Fibroblast of skin of right quadriceps (primary cell): ENCODE data around the gene VARS1.
"Not testable (repeated sequence)": the region's sequence is repeated elsewhere in the genome, so short reads cannot be mapped to it uniquely, and the experiment has no call there.

Experiments used
- DNase-seq: peaks from one replicate; pipeline ENCODE4 v3.0.0-alpha.2; 2013

The VARS1 gene

GRCh38 chr6:31795616-31796298 lies at the start of gene VARS1:
Gene VARS1 (minus strand): TSS chr6:31795752. CDS start chr6:31795217, 535 bp downstream.
- peak; percentile 88 for DNase-seq

DNA sequence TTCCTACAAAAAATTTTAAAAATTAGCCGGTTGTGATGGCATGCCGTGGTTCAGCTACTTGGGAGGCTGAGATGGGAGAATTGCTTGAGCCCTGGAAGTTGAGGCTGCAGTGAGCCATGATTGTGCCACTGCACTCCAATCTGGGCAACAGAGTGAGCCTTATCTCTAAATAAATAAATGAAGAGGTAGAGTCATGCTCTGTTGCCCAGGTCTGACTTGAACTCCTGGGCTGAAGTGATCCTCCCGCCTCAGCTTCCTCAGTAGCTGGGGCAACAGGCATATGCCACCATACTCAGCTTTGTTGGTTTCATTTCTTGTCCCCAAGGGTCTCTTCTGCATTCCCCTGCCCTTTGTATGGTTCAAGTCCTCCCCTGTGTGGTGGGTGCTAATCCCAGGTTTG lies 49.0 kb upstream of the VARS1 start:
- DNase-seq: no peak

- no peak for DNase-seq
Observed at GRCh38 chr6:31842053-31842452, 46.5 kb upstream of the VARS1 start.

DNA sequence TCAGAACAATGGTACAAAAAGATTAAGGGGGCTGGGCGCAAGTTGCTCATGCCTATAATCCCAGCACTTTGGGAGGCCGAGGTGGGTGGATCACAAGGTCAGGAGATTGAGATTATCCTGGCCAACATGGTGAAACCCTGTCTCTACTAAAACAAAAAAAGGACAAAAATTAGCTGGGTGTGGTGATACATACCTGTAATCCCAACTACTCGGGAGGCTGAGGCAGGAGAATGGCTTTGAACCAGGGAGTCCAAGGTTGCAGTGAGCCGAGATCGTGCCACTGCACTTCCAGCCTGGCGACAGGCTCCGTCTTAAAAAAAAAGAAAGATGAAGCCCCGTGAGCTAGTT lies 44.2 kb upstream of the VARS1 start:
- not testable (repeated sequence) for DNase-seq

GRCh38 chr6:31838968-31839367 lies 43.4 kb upstream of the VARS1 start:
- no peak for DNase-seq

DNA sequence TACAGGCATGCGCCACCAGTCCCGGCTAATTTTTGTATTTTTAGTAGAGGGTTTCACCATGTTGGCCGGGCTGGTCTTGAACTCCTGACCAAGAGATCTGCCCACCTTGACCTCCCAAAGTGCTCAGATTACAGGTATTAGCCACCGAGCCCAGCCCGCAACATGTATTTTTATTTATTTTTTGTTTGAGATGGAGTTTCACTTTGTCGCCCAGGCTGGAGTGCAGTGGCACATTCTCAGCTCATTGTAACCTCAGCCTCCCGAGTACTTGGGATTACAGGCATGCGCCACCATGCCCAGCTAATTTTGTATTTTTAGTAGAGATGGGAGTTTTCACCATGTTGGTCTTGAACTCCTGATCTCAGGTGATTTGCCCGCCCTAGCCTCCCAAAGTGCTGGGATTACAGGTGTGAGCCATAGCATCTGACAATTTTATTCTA lies 42.6 kb upstream of the VARS1 start:
- DNase-seq: not testable (repeated sequence)

DNA sequence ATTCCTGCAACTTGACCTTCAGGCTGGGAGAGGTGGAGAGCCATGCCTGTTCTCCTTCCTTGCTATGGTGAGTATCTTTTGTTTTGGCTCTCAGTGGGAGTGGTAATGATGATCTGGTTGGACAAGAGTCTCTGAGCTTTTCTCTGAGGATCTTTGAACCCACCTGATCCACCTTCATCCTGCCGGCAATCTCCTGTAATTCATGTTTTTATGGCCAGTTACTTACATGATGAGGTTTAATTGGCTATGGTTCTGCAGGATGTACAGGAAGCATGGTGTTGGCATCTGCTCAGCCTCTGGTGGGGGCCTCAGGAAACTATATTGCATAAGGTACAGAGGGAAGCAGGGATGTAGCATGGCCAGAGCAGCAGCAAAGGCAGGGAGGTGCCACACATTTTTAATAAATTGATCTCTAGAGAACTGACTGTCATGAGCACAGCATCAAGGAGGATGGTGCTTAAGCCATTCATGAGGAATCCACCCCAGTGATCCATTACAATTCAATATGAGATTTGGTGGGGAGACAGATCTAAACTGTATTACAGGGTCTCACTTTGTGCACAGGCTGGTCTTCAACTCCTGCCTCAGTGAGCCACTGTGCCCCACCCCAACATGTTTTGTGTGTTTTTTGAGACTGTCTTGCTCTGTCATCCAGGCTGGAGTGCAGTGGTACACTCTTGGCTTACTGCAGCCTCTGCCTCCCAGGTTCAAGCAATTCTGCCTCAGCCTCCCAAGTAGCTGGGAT lies 42.0 kb upstream of the VARS1 start:
- no peak for DNase-seq

DNA sequence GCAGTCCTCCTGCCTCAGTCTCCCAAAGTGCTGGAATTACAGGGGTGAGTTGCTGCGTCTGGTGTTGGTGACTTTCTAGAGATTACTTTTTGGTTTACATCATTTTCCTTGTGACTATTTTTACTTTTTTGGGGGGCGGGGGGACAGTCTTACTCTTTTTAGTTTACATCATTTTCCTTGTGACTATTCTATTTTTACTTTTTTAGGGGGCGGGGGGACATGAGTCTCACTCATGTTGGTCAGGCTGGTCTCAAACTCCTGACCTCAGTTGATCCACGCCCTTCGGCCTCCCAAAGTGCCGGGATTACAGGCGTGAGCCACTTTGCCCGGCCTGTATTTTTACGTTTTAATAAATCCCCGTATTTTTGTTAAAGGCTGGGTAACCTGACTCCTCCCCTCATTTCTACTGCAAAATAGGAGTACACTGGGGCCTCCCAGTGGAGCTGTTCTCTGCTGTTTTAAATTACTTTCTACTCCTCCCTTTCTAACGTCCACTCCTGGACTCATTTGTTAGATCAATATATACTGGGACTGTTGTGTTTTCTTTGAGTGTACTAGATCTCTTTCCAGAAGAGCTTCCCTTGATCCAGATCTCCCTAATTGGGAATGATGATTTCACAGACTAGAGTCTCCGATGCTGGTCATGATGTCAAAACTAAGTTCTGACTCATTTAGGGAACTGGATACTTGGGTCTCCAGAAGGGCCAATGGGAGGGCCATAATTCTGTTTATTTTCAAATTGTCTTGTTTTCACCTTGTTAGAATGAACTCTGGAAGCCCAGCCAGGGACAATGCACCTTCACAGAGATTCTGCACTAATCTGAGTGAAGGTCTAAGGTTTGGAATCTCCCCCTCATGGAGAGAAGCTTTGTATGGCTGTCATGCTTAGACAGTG lies 41.2 kb upstream of the VARS1 start:
- DNase-seq: no peak

GRCh38 chr6:31836047-31836473 lies 40.5 kb upstream of the VARS1 start:
- no peak for DNase-seq

DNA sequence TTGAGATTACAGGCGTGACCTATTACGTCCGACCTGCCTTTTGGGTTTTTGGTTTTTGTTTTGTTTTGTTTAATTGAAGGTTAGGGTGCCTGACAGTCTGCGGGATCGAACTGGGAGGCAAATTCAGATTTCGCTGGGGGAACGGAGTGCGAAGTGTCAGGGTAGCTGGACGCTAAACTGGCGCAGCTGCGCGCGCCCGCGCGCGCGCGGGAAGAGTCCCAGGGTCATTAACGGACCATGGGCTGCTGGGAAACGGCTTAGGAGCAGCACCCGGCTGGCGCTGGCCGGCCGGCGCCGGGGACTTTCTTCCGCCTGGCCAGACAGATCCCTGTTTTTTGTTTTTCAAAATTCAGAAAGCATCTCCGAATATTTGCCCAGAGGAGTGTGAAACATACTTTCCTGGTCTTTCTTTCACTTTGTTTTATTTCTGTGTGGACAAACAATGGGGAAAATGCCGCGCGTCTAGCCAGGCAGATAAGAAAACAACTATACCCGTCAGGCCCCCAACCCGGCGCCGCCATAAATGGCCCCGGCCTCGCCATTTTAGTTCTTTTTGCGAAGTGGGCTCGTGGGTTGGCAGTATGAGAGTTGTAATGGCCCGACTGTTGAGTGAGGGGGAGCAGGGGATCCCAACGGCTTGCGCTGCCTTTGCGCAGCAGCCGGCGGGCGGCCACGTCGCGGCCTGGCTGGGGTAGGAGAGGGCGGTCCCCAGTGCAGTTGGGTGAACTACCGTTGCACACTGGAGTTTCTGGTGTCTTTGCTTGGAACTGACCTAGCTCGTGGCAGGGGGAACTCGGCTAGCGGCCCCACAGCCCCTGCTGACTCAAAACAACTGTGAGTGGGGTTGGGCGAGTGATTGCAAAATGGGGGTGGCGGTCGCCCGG lies 39.1 kb upstream of the VARS1 start:
- peak; percentile 84 for DNase-seq

GRCh38 chr6:31831350-31832215 lies 36.0 kb upstream of the VARS1 start:
- DNase-seq: no peak

- no peak for DNase-seq
Observed at GRCh38 chr6:31830886-31831335, 35.4 kb upstream of the VARS1 start.

DNA sequence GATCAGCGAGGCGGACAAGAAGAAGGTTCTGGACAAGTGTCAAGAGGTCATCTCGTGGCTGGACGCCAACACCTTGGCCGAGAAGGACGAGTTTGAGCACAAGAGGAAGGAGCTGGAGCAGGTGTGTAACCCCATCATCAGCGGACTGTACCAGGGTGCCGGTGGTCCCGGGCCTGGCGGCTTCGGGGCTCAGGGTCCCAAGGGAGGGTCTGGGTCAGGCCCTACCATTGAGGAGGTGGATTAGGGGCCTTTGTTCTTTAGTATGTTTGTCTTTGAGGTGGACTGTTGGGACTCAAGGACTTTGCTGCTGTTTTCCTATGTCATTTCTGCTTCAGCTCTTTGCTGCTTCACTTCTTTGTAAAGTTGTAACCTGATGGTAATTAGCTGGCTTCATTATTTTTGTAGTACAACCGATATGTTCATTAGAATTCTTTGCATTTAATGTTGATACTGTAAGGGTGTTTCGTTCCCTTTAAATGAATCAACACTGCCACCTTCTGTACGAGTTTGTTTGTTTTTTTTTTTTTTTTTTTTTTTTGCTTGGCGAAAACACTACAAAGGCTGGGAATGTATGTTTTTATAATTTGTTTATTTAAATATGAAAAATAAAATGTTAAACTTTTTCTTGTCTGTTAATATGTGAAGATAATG lies 34.2 kb upstream of the VARS1 start:
- DNase-seq: peak; percentile 59

- DNase-seq: peak; percentile 100
Observed at GRCh38 chr6:31827286-31828079, 31.9 kb upstream of the VARS1 start, which contains the start of gene HSPA1B. Gene HSPA1B (plus strand): TSS chr6:31827738. CDS start chr6:31827951, 213 bp downstream.

DNA sequence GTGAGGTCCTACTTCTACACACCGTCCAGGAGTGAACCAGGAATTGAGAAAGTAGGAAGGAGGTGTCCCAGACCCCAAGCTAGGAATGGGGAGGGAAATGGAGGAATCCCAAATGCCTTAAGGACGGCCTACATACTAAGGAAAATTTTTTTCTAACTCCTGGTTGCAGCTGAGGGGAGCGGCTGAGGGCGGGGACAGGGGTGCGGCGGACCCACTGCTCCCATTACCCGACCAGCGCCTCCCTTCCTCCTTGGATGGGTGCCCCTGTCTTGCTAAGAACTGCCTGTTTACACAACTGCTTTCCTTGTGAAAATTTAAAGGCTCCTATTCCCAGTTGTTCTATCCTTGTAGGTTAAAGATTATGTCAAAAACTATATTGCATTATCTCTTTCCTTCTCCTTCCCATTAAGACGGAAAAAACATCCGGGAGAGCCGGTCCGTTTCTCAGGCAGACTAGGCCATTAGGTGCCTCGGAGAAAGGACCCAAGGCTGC lies 31.3 kb upstream of the VARS1 start:
- DNase-seq: peak; percentile 88

DNA sequence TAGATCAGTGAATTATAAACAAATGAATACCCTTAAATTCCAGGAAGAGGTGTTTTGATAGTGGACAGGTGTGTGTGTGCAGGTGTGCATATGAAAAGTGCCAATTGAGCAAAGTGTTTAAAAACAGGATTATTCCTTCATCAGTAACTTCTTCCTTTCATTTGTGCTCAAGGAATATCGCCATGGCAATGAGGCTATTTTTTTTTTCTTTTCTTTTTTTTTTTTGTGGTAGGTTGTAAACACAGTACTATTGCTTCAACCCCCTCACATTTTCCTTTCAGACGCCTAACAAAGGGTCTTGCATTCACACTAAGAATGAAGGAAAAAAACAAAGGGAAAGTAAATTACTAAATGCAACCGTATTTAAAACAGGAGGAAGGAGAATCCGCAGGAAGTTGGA lies 30.0 kb upstream of the VARS1 start:
- DNase-seq: no peak

- DNase-seq: not testable (repeated sequence)
Observed at GRCh38 chr6:31823592-31824196, 28.1 kb upstream of the VARS1 start.

DNA sequence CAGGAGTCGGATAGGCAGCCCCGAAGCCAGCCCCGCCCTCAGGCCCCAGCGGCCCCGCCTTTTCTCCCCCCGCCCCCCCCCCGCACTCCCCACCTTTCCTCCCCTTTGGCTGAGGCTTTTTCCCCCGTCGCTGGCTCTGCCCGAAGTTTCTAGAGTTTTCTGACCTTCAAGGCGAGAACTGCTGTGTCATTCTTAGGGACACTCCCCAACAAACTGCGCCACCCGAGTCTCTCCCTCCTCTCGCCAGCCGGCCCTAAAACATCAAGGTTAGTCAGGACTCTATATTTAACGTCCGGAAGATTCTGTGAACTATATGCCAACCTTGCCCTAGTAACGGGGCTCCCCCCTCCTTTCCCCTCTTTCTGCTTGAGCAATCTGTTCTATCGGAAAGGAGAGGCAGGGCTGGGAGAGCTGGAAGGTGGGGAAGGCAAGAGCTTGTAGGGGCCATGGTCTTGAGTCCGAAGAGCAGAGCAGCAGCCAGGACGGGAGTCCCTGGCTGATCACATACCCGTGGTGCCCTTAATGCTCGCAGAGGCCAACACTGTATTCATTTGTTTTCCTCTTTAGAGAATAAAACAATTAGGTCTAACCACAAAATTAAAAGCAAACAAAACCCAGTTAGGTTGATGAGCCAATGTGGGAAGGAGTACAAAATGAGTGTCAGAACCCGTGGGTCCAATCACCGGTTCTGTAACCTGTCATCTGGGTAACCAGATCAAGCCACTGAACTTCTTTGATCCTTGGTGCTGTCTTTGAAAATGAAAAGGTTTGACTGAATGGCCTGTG lies 26.7 kb upstream of the VARS1 start:
- DNase-seq: peak; percentile 75
